Endothelial cell of umbilical vein (primary cell): ENCODE measurements around the gene TRDMT1. TPM values are rescaled to one million over a fixed set of nuclear protein-coding genes. Genes with fewer than 3 reads are reported as not detected.

ENCODE experiments used
- BruUV-seq: library from RNA; stranded (reverse); fragments of 400-500 nt; replicated peaks from 2 replicates; lab custom pipeline; 2021; lab: Mats Ljungman, UMichigan
- CTCF ChIA-PET: fragments of 300-600, 350-600 bp; sonication (Branson Sonifier 250); formaldehyde crosslinking; loops from one replicate; lab custom pipeline; 2021; ENCODE audit warnings: antibody characterized with exemption, inconsistent platforms; lab: Charles Lee
- POLR2A ChIA-PET: fragments of 300-600, 350-600 bp; sonication (Branson Sonifier 250); formaldehyde crosslinking; loops from one replicate; lab custom pipeline; 2021; ENCODE audit warnings: antibody characterized with exemption, inconsistent platforms; lab: Charles Lee
- DNase-seq: peaks from one replicate; pipeline ENCODE4 v3.0.0-alpha.2; 2011; ENCODE audit warnings: low read depth, low spot score
- FAIRE-seq: peaks from 2 replicates; lab custom pipeline; 2011; peaks lifted over from hg19 to GRCh38; lab: Jason Lieb, UNC
- H2AFZ ChIP-seq: 2 replicates; pipeline ENCODE4 v1.6.0; 2012; ENCODE audit warnings: low read depth, low read length, control low read depth, inconsistent platforms
- H3K27ac ChIP-seq: 2 replicates; pipeline ENCODE4 v1.5.1; 2011; ENCODE audit warnings: low read depth, mild to moderate bottlenecking, control low read depth, low read length, moderate library complexity; ENCODE audit not compliant: insufficient read depth
- H3K27me3 ChIP-seq, 2 experiments: 2 replicates each; pipeline versions ENCODE4 v1.6.0 to v1.6.1; 2011; ENCODE audit warnings: low read length in 2 of 2, mixed read lengths in 1 of 2; ENCODE audit not compliant: control insufficient read depth in 2 of 2, insufficient read depth in 2 of 2
- H3K36me3 ChIP-seq, 2 experiments: 2 replicates in 1 of 2; 3 replicates in 1 of 2; pipeline ENCODE4 v1.5.1; 2011; ENCODE audit warnings: low read length in 2 of 2, mild to moderate bottlenecking in 1 of 2, moderate library complexity in 1 of 2; ENCODE audit not compliant: control insufficient read depth in 2 of 2, insufficient read depth in 2 of 2; ENCODE audit errors: extremely low read depth in 1 of 2
- H3K4me1 ChIP-seq: 3 replicates; pipeline ENCODE4 v1.5.1; 2011; ENCODE audit warnings: mild to moderate bottlenecking, low read length; ENCODE audit not compliant: control insufficient read depth, insufficient read depth; ENCODE audit errors: extremely low read depth
- H3K4me2 ChIP-seq: 2 replicates; pipeline ENCODE4 v1.6.1; 2011; ENCODE audit warnings: low read length, control low read depth, mixed read lengths; ENCODE audit not compliant: insufficient read depth
- H3K4me3 ChIP-seq, 3 experiments: fragments of 200-600 bp in 1 of 3; sonication (generic), shearing (Covaris generic) in 1 of 3; replicated peaks in 1 of 3; 2 replicates each; pipeline ENCODE4 v1.5.1; 2011 to 2016; ENCODE audit warnings: control low read depth in 3 of 3, low read length in 3 of 3, mild to moderate bottlenecking in 2 of 3, inconsistent platforms in 1 of 3, low read depth in 1 of 3, moderate library complexity in 1 of 3; ENCODE audit not compliant: insufficient read depth in 1 of 3
- H3K79me2 ChIP-seq: 2 replicates; pipeline ENCODE4 v1.6.0; 2012; ENCODE audit warnings: low read length, inconsistent platforms; ENCODE audit not compliant: control insufficient read depth, insufficient read depth
- H3K9ac ChIP-seq: replicated peaks from 2 replicates; pipeline ENCODE3; 2011; ENCODE audit warnings: low read length, control low read depth; ENCODE audit not compliant: insufficient read depth; ENCODE audit errors: extremely low read depth
- H3K9me1 ChIP-seq: replicated peaks from 3 replicates; pipeline ENCODE4 v1.6.0; 2011; ENCODE audit warnings: mild to moderate bottlenecking, low read length; ENCODE audit not compliant: control insufficient read depth, insufficient read depth; ENCODE audit errors: extremely low read depth
- H3K9me3 ChIP-seq: replicated peaks from 2 replicates; pipeline ENCODE4 v1.5.1; 2012; ENCODE audit warnings: low read length, inconsistent platforms; ENCODE audit not compliant: control insufficient read depth, insufficient read depth
- H4K20me1 ChIP-seq: replicated peaks from 2 replicates; pipeline ENCODE3; 2011; ENCODE audit warnings: mild to moderate bottlenecking, low read length; ENCODE audit not compliant: control insufficient read depth, insufficient read depth; ENCODE audit errors: extremely low read depth
- EZH2 ChIP-seq: IDR thresholded peaks from 2 replicates; pipeline ENCODE4 v1.6.1; 2012; ENCODE audit warnings: borderline replicate concordance, low read depth, mild to moderate bottlenecking, moderate library complexity, low read length, inconsistent platforms; ENCODE audit not compliant: severe bottlenecking
- FOS ChIP-seq: IDR thresholded peaks from 2 replicates; pipeline ENCODE4 v1.6.1; 2011; ENCODE audit warnings: mild to moderate bottlenecking, low read length, moderate library complexity, borderline replicate concordance; ENCODE audit not compliant: insufficient read depth
- GATA2 ChIP-seq: IDR thresholded peaks from 2 replicates; pipeline ENCODE4 v1.7.0; 2011; ENCODE audit warnings: low read depth, mild to moderate bottlenecking, moderate library complexity, mixed read lengths, low read length; ENCODE audit not compliant: insufficient read length, insufficient read depth
- JUN ChIP-seq: IDR thresholded peaks from 2 replicates; pipeline ENCODE4 v1.6.1; 2011; ENCODE audit warnings: borderline replicate concordance, low read depth; ENCODE audit not compliant: insufficient read length, insufficient read depth
- MYC ChIP-seq: IDR thresholded peaks from one replicate; pipeline ENCODE4 v1.6.1; 2011; ENCODE audit warnings: mild to moderate bottlenecking, low read depth, low read length
- POLR2A ChIP-seq: IDR thresholded peaks from 2 replicates; pipeline ENCODE4 v1.6.1; 2012; ENCODE audit warnings: low read depth, mild to moderate bottlenecking, control low read depth, low read length
- POLR2AphosphoS5 ChIP-seq: IDR thresholded peaks from 2 replicates; pipeline ENCODE4 v1.6.1; 2012; ENCODE audit warnings: low read depth, mild to moderate bottlenecking, control low read depth, low read length, moderate library complexity; ENCODE audit not compliant: insufficient read depth
- dilution Hi-C: fragments of 300-500 bp; cut with MboI; formaldehyde crosslinking; loops from one replicate; pipeline ENCODE4 v1.15.0; 2019; ENCODE audit warnings: low sequenced_read_pairs; ENCODE audit not compliant: extremely low pct_ligation_motif_present
- intact Hi-C: fragments of 100-400 bp; cut with micrococcal nuclease; formaldehyde crosslinking; loops from one replicate; pipeline ENCODE4 v1.10.0; 2022
- polyA plus RNA-seq, 4 experiments: library from polyadenylated mRNA; depleted of rRNA in 3 of 4; stranded (reverse) in 3 of 4; unstranded in 1 of 4; fragments of >200 nt; gene quantifications; 2 replicates each; pipeline versions ENCODE4 v1.2.1 to v1.2.3, GENCODE V29; 2011 to 2012; ENCODE audit warnings: missing spikeins in 1 of 4
- total RNA-seq: library from RNA; stranded (reverse); gene quantifications from 2 replicates; pipeline ENCODE4 v1.2.3, GENCODE V29; 2021
- TF ChIP-seq, protein P1 (sequence below): IDR thresholded peaks from 2 replicates; pipeline ENCODE4 v1.6.1; 2011; ENCODE audit not compliant: insufficient read depth, insufficient read length
- TF ChIP-seq, protein P2 (sequence below), 2 donors: IDR thresholded peaks; 1 replicate in 1 of 2; 2 replicates in 1 of 2; pipeline ENCODE4 v1.5.1; 2011; ENCODE audit warnings: low read length in 2 of 2, mild to moderate bottlenecking in 2 of 2, moderate library complexity in 2 of 2, control low read depth in 1 of 2, inconsistent platforms in 1 of 2, low read depth in 1 of 2; ENCODE audit not compliant: insufficient read depth in 1 of 2; ENCODE audit errors: extremely low read depth in 1 of 2

Gene TRDMT1
- total and polyA plus RNA-seq, 2 donors (not counting 3 experiments of a cell fraction or from before 2014, with no cell fraction given), result 10.0 to 12.3 TPM

GRCh38 chr10:17241611-17242333, 40.3 kb upstream of the TRDMT1 start:
- Histone ChIP-seq H3K9me3 (no peaks in the 10 kb centered on the region), H3K27me3 (no peaks in the 10 kb centered on the region), H3K4me2 (no peak overlapping the region), H3K9me1 (no peaks in the 10 kb centered on the region), H3K27ac (no peak overlapping the region), H3K79me2 (no peaks in the 10 kb centered on the region), H2AFZ (no peak overlapping the region), H3K4me1 (no peaks in the 10 kb centered on the region), H4K20me1 (peaks cover 2% of the 10 kb centered on the region), H3K36me3 (peaks cover 2 to 9% of the 10 kb centered on the region in 2 experiments), H3K9ac (no peak overlapping the region), H3K4me3 (no peak overlapping the region)
- DNase-seq (no peak), FAIRE-seq (no peak)
- no TSS peak for BruUV-seq
- ChIA-PET CTCF (no interaction called here), POLR2A (interaction anchor here (0.7 kb wide), 2 partner anchors 549 to 1382 kb away, joined by 4 to 5 read pairs; no protein-coding TSS in a partner anchor)
- TF ChIP-seq EZH2, result no peak
- dilution Hi-C loops (no loop called here), intact Hi-C loops (no loop called here)

- Histone ChIP-seq H3K9ac (no peak overlapping the region), H3K27ac (no peak overlapping the region), H3K4me1 (peaks cover 4% of the 10 kb centered on the region), H3K9me1 (no peaks in the 10 kb centered on the region), H2AFZ (no peak overlapping the region), H3K9me3 (no peaks in the 10 kb centered on the region), H3K27me3 (no peaks in the 10 kb centered on the region), H3K36me3 (peaks cover 6 to 21% of the 10 kb centered on the region in 2 experiments), H4K20me1 (peaks cover 7% of the 10 kb centered on the region), H3K79me2 (peaks cover 1% of the 10 kb centered on the region), H3K4me2 (no peak overlapping the region), H3K4me3 (no peak overlapping the region)
- TF ChIP-seq, protein P1, sequence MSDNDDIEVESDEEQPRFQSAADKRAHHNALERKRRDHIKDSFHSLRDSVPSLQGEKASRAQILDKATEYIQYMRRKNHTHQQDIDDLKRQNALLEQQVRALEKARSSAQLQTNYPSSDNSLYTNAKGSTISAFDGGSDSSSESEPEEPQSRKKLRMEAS, result no peak
- TF ChIP-seq EZH2 (no peak), JUN (no peak), POLR2AphosphoS5 (no peak), FOS (no peak), MYC (no peak), GATA2 (no peak), POLR2A (no peak)
- TF ChIP-seq, protein P2, sequence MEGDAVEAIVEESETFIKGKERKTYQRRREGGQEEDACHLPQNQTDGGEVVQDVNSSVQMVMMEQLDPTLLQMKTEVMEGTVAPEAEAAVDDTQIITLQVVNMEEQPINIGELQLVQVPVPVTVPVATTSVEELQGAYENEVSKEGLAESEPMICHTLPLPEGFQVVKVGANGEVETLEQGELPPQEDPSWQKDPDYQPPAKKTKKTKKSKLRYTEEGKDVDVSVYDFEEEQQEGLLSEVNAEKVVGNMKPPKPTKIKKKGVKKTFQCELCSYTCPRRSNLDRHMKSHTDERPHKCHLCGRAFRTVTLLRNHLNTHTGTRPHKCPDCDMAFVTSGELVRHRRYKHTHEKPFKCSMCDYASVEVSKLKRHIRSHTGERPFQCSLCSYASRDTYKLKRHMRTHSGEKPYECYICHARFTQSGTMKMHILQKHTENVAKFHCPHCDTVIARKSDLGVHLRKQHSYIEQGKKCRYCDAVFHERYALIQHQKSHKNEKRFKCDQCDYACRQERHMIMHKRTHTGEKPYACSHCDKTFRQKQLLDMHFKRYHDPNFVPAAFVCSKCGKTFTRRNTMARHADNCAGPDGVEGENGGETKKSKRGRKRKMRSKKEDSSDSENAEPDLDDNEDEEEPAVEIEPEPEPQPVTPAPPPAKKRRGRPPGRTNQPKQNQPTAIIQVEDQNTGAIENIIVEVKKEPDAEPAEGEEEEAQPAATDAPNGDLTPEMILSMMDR (IDR thresholded peaks at IDR 0.05; ENCODE audit: extremely low read depth in 1 of 2, insufficient read depth in 1 of 2, low read depth in 1 of 2, low read length in 2 of 2), result no peak
- ChIA-PET POLR2A (no interaction called here), CTCF (no interaction called here)
- FAIRE-seq (no peak), DNase-seq (no peak)
- no TSS peak for BruUV-seq
- dilution Hi-C loops (no loop called here), intact Hi-C loops (no loop called here)
Observed at GRCh38 chr10:17240616-17241015, 39.1 kb upstream of the TRDMT1 start.
